ENCODE data around the gene CCSER1.
"Not testable (repeated sequence)": the region's sequence is repeated elsewhere in the genome, so short reads cannot be mapped to it uniquely, and the experiment has no call there.

The CCSER1 gene

DNA sequence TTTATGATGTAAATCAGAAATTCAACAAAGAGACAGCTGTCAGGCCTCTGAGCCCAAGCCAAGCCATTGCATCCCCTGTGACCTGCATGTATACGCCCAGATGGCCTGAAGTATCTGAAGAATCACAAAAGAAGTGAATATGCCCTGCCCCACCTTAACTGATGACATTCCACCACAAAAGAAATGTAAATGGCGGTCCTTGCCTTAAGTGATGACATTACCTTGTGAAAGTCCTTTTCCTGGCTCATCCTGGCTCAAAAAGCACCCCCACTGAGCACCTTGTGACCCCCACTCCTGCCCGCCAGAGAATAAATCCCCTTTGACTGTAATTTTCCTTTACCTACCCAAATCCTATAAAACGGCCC is 1496.4 kb downstream of the CCSER1 start:
- DNase-seq (ENCODE audit: low read depth in 2 of 3, low spot score in 2 of 3), result not testable (repeated sequence)

DNA sequence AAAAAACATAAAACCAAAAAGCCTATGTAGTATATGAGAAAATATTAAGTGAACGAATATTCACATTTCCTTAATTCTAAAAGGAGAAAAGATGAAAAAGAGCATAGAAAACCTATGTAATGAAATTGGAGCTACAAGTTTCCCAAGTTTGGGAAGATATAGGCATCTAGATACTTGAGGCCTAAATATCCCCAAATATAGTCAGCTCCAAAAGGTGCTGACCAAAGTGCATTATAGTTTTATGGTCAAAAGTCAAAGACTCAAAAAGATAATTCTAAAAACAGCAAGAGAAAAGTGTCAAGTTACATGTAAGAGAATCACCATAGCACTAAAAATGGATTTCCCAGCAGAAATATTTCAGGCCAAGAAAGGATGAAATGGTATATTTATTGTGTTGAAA is 1502.9 kb downstream of the CCSER1 start:
- DNase-seq (ENCODE audit: low read depth in 2 of 3, low spot score in 2 of 3), result no peak

DNA sequence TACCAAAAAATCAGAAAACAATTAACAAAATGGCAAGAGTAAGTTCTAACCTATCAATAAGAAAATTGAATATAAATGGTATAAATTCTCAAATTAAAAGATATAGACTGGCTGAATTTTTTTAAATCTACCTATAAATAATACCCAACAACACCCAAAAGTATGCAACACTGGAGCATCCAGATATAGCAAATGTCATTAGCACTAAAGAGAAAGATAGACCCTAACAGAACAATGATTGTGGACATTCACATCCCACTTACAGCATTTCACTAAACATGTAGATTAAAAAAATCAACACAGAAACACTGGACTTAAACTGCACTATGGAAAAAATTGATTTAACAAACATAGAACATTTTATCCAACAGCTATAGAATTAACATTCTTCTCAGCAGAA is 1503.6 kb downstream of the CCSER1 start:
- DNase-seq (ENCODE audit: low read depth in 2 of 3, low spot score in 2 of 3), result no peak

DNA sequence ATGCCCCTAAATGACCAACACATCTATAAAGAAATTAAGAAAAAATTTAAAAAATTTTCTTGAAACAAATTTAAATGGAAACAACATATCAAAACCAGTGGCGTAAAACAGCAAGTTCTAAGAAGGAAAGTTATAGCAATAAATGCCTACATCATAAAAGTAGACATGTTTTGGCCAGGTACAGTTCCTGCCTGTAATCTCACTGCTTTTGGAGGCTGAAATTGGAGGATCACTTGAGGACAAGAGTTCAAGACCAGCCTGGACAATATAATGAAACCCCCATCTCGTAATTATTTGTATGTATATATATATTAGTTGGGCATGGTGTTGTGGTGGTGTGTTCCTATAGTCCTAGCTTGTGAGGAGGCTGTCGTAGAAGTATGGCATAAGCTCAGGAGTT is 1504.1 kb downstream of the CCSER1 start:
- no peak for DNase-seq (ENCODE audit: low read depth in 2 of 3, low spot score in 2 of 3)

DNA sequence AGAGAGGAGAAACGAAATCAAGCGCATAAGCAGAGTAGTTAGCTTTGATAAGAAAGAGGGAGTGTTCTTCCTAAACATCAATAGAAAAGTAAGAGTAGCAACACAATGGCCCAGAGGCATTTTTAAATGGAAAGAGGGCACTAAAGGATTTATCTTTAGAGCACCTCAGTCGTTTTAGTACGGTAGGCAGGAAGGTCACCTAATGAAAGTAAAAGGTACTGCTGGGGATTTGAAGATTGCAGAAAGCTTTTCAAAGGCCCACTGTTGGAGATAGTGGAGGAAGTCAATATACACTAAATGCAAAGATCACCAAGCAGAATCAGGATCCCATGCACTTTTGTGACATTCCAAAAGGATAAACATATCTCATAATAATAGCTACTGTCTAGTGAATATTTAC is 1508.9 kb downstream of the CCSER1 start:
- DNase-seq (ENCODE audit: low read depth in 2 of 3, low spot score in 2 of 3), result no peak
